A673 (cell line): ENCODE measurements around the gene WASF2. TPM values are rescaled to one million over a fixed set of nuclear protein-coding genes. Genes with fewer than 3 reads are reported as not detected.

Experiments
- BruUV-seq: library from RNA; stranded (reverse); fragments of 400-500 nt; replicated peaks from 2 replicates; lab custom pipeline; 2021; lab: Mats Ljungman, UMichigan
- CTCF ChIA-PET: fragments of 300-600 bp; sonication (Branson Sonifier 250); formaldehyde crosslinking; loops from one replicate; lab custom pipeline; 2022; ENCODE audit warnings: antibody characterized with exemption; lab: Charles Lee
- POLR2A ChIA-PET: fragments of 300-600 bp; sonication (Branson Sonifier 250); formaldehyde crosslinking; loops from one replicate; lab custom pipeline; 2022; ENCODE audit warnings: antibody characterized with exemption; ENCODE audit not compliant: low non-redundant PET; lab: Charles Lee
- DNase-seq: peaks from one replicate; pipeline ENCODE4 v3.0.0-alpha.2; 2015; ENCODE audit warnings: low spot score
- H3K27ac ChIP-seq: fragments of 200-600 bp; sonication (generic); 2 replicates; pipeline ENCODE4 v1.5.1; 2016; ENCODE audit warnings: mixed run types, low read depth, mild to moderate bottlenecking, mixed read lengths, antibody characterized with exemption, low read length; ENCODE audit not compliant: poor library complexity, severe bottlenecking
- H3K27me3 ChIP-seq: fragments of 200-600 bp; sonication (generic); replicated peaks from 2 replicates; pipeline ENCODE4 v1.6.1; 2017; ENCODE audit warnings: mixed run types, low read depth, mild to moderate bottlenecking, mixed read lengths, antibody characterized with exemption, low read length; ENCODE audit not compliant: insufficient read depth, poor library complexity
- H3K36me3 ChIP-seq: fragments of 200-600 bp; sonication (generic); 2 replicates; pipeline ENCODE4 v1.6.1; 2016; ENCODE audit warnings: mixed run types, mild to moderate bottlenecking, mixed read lengths, antibody characterized with exemption, low read length; ENCODE audit not compliant: insufficient read depth, poor library complexity, severe bottlenecking
- H3K4me1 ChIP-seq: fragments of 200-600 bp; sonication (generic); 2 replicates; pipeline ENCODE4 v1.6.1; 2017; ENCODE audit warnings: mixed run types, mild to moderate bottlenecking, mixed read lengths, antibody characterized with exemption, low read length; ENCODE audit not compliant: insufficient read depth, poor library complexity, severe bottlenecking
- H3K4me3 ChIP-seq: fragments of 200-600 bp; sonication (generic); 2 replicates; pipeline ENCODE4 v1.5.1; 2016; ENCODE audit warnings: low read depth, mixed run types, mild to moderate bottlenecking, mixed read lengths, low read length; ENCODE audit not compliant: poor library complexity, severe bottlenecking
- H3K9me3 ChIP-seq: fragments of 200-600 bp; sonication (generic); 2 replicates; pipeline ENCODE4 v1.6.1; 2016; ENCODE audit warnings: mixed run types, low read depth, mild to moderate bottlenecking, mixed read lengths, antibody characterized with exemption, low read length; ENCODE audit not compliant: poor library complexity, severe bottlenecking
- CTCF ChIP-seq: fragments of 300-800, 200-600 bp; sonication (generic); conservative IDR thresholded peaks from 2 replicates; pipeline ENCODE4 v1.5.1; 2017; ENCODE audit warnings: low read depth, mild to moderate bottlenecking, antibody characterized with exemption, low read length, moderate library complexity, mixed read lengths
- EZH2 ChIP-seq: fragments of 200-600 bp; sonication (generic); IDR thresholded peaks from 2 replicates; pipeline ENCODE4 v1.6.1; 2017; ENCODE audit warnings: borderline replicate concordance, low read depth, mild to moderate bottlenecking, mixed read lengths, antibody characterized with exemption, low read length; ENCODE audit not compliant: poor library complexity, severe bottlenecking
- intact Hi-C: fragments of 100-400 bp; cut with micrococcal nuclease; formaldehyde crosslinking; loops from one replicate; pipeline ENCODE4 v1.10.0; 2022; ENCODE audit not compliant: unreplicated experiment
- total RNA-seq: library from RNA; stranded (reverse); gene quantifications from 2 replicates; pipeline ENCODE4 v1.2.3, GENCODE V29; 2021

WASF2 gene
- total RNA-seq, 1 experiment from 2014 or later = 133 TPM

GRCh38 chr1:27499142-27499541, 9.2 kb upstream of the WASF2 start:
- Histone ChIP-seq H3K9me3 (no peaks in the 10 kb centered on the region), H3K27me3 (no peaks in the 10 kb centered on the region), H3K4me1 (peaks cover 4% of the 10 kb centered on the region), H3K36me3 (no peaks in the 10 kb centered on the region), H3K4me3 (no peak overlapping the region), H3K27ac (no peak overlapping the region)
- ChIA-PET POLR2A (interaction anchor here (0.7 kb wide), 1 partner anchor 264 kb away, joined by 3 read pairs; no protein-coding TSS in a partner anchor), CTCF (no interaction called here)
- BruUV-seq = no TSS peak
- DNase-seq = no peak
- intact Hi-C loops = no loop called here
- TF ChIP-seq CTCF (no peak), EZH2 (no peak)

GRCh38 chr1:27496604-27497155, 6.7 kb upstream of the WASF2 start:
- Histone ChIP-seq H3K27ac (no peak overlapping the region), H3K4me3 (peak overlapping the region; percentile 11), H3K4me1 (peaks cover 4% of the 10 kb centered on the region), H3K27me3 (no peaks in the 10 kb centered on the region), H3K9me3 (no peaks in the 10 kb centered on the region), H3K36me3 (no peaks in the 10 kb centered on the region)
- CTCF ChIA-PET = interaction anchor here (0.6 kb wide), 1 partner anchor 173 kb away, joined by 3 read pairs; no protein-coding TSS in a partner anchor
- intact Hi-C loops = no loop called here
- DNase-seq = peak; percentile 52
- POLR2A ChIA-PET = interaction anchor here (0.6 kb wide), 2 partner anchors 60 to 272 kb away, joined by 3 to 11 read pairs; no protein-coding TSS in a partner anchor
- BruUV-seq = no TSS peak
- TF ChIP-seq EZH2 = no peak

GRCh38 chr1:27492796-27493195, 2.8 kb upstream of the WASF2 start:
- H3K9me3 ChIP-seq = no peaks in the 10 kb centered on the region
- intact Hi-C loops = no loop called here
- ChIA-PET POLR2A (no interaction called here), CTCF (no interaction called here)
- no peak for DNase-seq
- no peak overlapping the region for H3K27ac ChIP-seq
- no TSS peak for BruUV-seq
- peaks cover 15% of the 10 kb centered on the region for H3K4me1 ChIP-seq
- H3K36me3 ChIP-seq = no peaks in the 10 kb centered on the region
- no peak overlapping the region for H3K4me3 ChIP-seq
- H3K27me3 ChIP-seq = no peaks in the 10 kb centered on the region
- TF ChIP-seq EZH2 (no peak), CTCF (no peak)
